Measurements from ENCODE around the gene ENTPD7.

Gene ENTPD7

GRCh38 chr10:99660662-99661376 lies 1.5 kb downstream of the ENTPD7 start:
- H3K27ac ChIP-seq = no peak overlapping the region

GRCh38 chr10:99661377-99661763 lies 2.1 kb downstream of the ENTPD7 start:
- no peak for TF ChIP-seq CTCF (conservative IDR thresholded peaks at IDR 0.05)
- TF ChIP-seq ZFX (IDR thresholded peaks at IDR 0.05) = no peak
- no peak overlapping the region for H3K27ac ChIP-seq

More at GRCh38 chr10:99660662-99661376, 1.5 kb downstream of the ENTPD7 start:
- TF ChIP-seq CTCF (conservative IDR thresholded peaks at IDR 0.05) = no peak
- TF ChIP-seq ZFX (IDR thresholded peaks at IDR 0.05) = no peak

GRCh38 chr10:99665304-99665703 lies 6.0 kb downstream of the ENTPD7 start:
- no peak for TF ChIP-seq ZFX (IDR thresholded peaks at IDR 0.05)
- TF ChIP-seq CTCF (conservative IDR thresholded peaks at IDR 0.05) = no peak
- H3K27ac ChIP-seq = no peak overlapping the region

- TF ChIP-seq CTCF (conservative IDR thresholded peaks at IDR 0.05) (no peak), ZFX (IDR thresholded peaks at IDR 0.05) (no peak)
- H3K27ac ChIP-seq = no peak overlapping the region
These were observed 7.9 kb downstream of the ENTPD7 start for GRCh38 chr10:99667108-99667751.

GRCh38 chr10:99671386-99671785 lies 12.1 kb downstream of the ENTPD7 start:
- no peak overlapping the region for H3K27ac ChIP-seq
- TF ChIP-seq CTCF (conservative IDR thresholded peaks at IDR 0.05) (no peak), ZFX (IDR thresholded peaks at IDR 0.05) (no peak)

- H3K27ac ChIP-seq = no peak overlapping the region
- TF ChIP-seq ZFX (IDR thresholded peaks at IDR 0.05) (no peak), CTCF (conservative IDR thresholded peaks at IDR 0.05) (no peak)
These were observed 13.6 kb downstream of the ENTPD7 start for GRCh38 chr10:99672884-99673283.

- H3K27ac ChIP-seq = no peak overlapping the region
- TF ChIP-seq CTCF (conservative IDR thresholded peaks at IDR 0.05) = no peak
- TF ChIP-seq ZFX (IDR thresholded peaks at IDR 0.05) = no peak
These were observed 14.2 kb downstream of the ENTPD7 start for GRCh38 chr10:99673492-99673891.

Data from C4-2B (cell line).